GM12878 (cell line): Measurements from ENCODE around the gene CACNA1E. TPM values are rescaled to one million over a fixed set of nuclear protein-coding genes. Genes with fewer than 3 reads are reported as not detected.

Source experiments
- ATAC-seq: fragments of 200-7000 bp; cut with Tn5 transposase; 3 replicates; pipeline ENCODE4 v1.9.1; 2020; ENCODE audit warnings: mild to moderate bottlenecking, moderate library complexity
- BruUV-seq: library from RNA; stranded (reverse); fragments of 400-500 nt; replicated peaks from 2 replicates; lab custom pipeline; 2021; lab: Mats Ljungman, UMichigan
- CTCF ChIA-PET: fragments of 300-600 bp; sonication (Branson Sonifier 250); formaldehyde crosslinking; extraction: SDS; loops from one replicate; lab custom pipeline; 2021; ENCODE audit warnings: inconsistent platforms; lab: Yijun Ruan, JAX
- POLR2A ChIA-PET: fragments of 350-600 bp; formaldehyde crosslinking; extraction: SDS; loops from one replicate; lab custom pipeline; 2021; ENCODE audit warnings: inconsistent platforms; lab: Charles Lee
- RAD21 ChIA-PET: fragments of 300-600 bp; sonication (Branson Sonifier 250); formaldehyde crosslinking; loops from one replicate; lab custom pipeline; 2023; ENCODE audit warnings: antibody characterized with exemption; ENCODE audit not compliant: unreplicated experiment; lab: Charles Lee
- SMC1A ChIA-PET: fragments of 300-600 bp; sonication (Branson Sonifier 250); formaldehyde crosslinking; loops from one replicate; lab custom pipeline; 2023; ENCODE audit not compliant: unreplicated experiment, uncharacterized antibody; lab: Charles Lee
- DNase-seq: peaks from one replicate; pipeline ENCODE4 v3.0.0-alpha.2; 2011; ENCODE audit warnings: low read depth, low spot score
- FAIRE-seq: peaks from 3 replicates; lab custom pipeline; 2011; peaks lifted over from hg19 to GRCh38; lab: Jason Lieb, UNC
- H2AFZ ChIP-seq: 2 replicates; pipeline ENCODE4 v1.6.0; 2011; ENCODE audit warnings: low read depth, low read length, control low read depth; ENCODE audit not compliant: control insufficient read depth
- H3K27ac ChIP-seq: 2 replicates; pipeline ENCODE4 v1.5.1; 2011; ENCODE audit warnings: control low read depth; ENCODE audit not compliant: control insufficient read depth, insufficient read depth
- H3K27me3 ChIP-seq, 2 experiments: replicated peaks in 1 of 2; 2 replicates each; pipeline versions ENCODE4 v1.6.0 to v1.6.1; 2011; ENCODE audit warnings: low read length in 1 of 2; ENCODE audit not compliant: control insufficient read depth in 2 of 2, insufficient read depth in 2 of 2
- H3K36me3 ChIP-seq, 2 experiments: 2 replicates each; pipeline ENCODE4 v1.5.1; 2011; ENCODE audit warnings: low read length in 1 of 2; ENCODE audit not compliant: control insufficient read depth in 2 of 2, insufficient read depth in 2 of 2
- H3K4me1 ChIP-seq: 2 replicates; pipeline ENCODE4 v1.6.1; 2011; ENCODE audit warnings: mild to moderate bottlenecking, low read length, moderate library complexity, mixed read lengths; ENCODE audit not compliant: control insufficient read depth, insufficient read depth
- H3K4me2 ChIP-seq: 2 replicates; pipeline ENCODE4 v1.6.0; 2011; ENCODE audit warnings: control low read depth; ENCODE audit not compliant: control insufficient read depth, insufficient read depth
- H3K4me3 ChIP-seq: fragments of 200-600 bp; sonication (generic); 2 replicates; pipeline ENCODE4 v1.5.1; 2016
- H3K79me2 ChIP-seq: 2 replicates; pipeline ENCODE4 v1.6.0; 2011; ENCODE audit warnings: low read length; ENCODE audit not compliant: control insufficient read depth, insufficient read depth
- H3K9ac ChIP-seq: 2 replicates; pipeline ENCODE4 v1.8.0; 2011; ENCODE audit warnings: low read length, control low read depth, mixed read lengths; ENCODE audit not compliant: control insufficient read depth, insufficient read depth
- H3K9me3 ChIP-seq: replicated peaks from 3 replicates; pipeline ENCODE4 v1.5.1; 2011; ENCODE audit warnings: mild to moderate bottlenecking, low read length; ENCODE audit not compliant: control insufficient read depth, insufficient read depth
- H4K20me1 ChIP-seq: 2 replicates; pipeline ENCODE4 v1.6.0; 2011; ENCODE audit not compliant: control insufficient read depth, insufficient read depth
- BACH1 ChIP-seq: fragments of 450-650 bp; IDR thresholded peaks from 2 replicates; pipeline ENCODE4 v1.6.1; 2017; ENCODE audit warnings: mild to moderate bottlenecking, borderline replicate concordance
- CBFB ChIP-seq: IDR thresholded peaks from 2 replicates; pipeline ENCODE4 v1.6.1; 2016; ENCODE audit warnings: antibody characterized with exemption, low read depth
- EP300 ChIP-seq, 2 experiments: fragments of 150-350 bp in 1 of 2; IDR thresholded peaks; 2 replicates each; pipeline ENCODE4 v1.6.1; 2011 to 2012; ENCODE audit warnings: low read depth in 2 of 2, low read length in 2 of 2, borderline replicate concordance in 1 of 2, improper control_type of control experiment in 1 of 2, inconsistent platforms in 1 of 2; ENCODE audit not compliant: control insufficient read depth in 1 of 2
- KDM1A ChIP-seq: fragments of 200-600 bp; sonication (generic); IDR thresholded peaks from 2 replicates; pipeline ENCODE4 v1.6.1; 2016; ENCODE audit warnings: borderline replicate concordance
- NFYB ChIP-seq: IDR thresholded peaks from 2 replicates; pipeline ENCODE4 v1.6.1; 2011; ENCODE audit warnings: low read depth, mild to moderate bottlenecking, low read length, improper control_type of control experiment, moderate library complexity; ENCODE audit not compliant: insufficient read depth
- POLR2AphosphoS2 ChIP-seq: IDR thresholded peaks from 2 replicates; pipeline ENCODE4 v1.6.1; 2011; ENCODE audit warnings: low read depth, mild to moderate bottlenecking, low read length, improper control_type of control experiment, moderate library complexity
- SREBF1 ChIP-seq: IDR thresholded peaks from 2 replicates; pipeline ENCODE4 v1.6.1; 2012; ENCODE audit warnings: mild to moderate bottlenecking, low read length
- SUPT20H ChIP-seq: IDR thresholded peaks from 2 replicates; pipeline ENCODE4 v1.6.1; 2011; ENCODE audit warnings: low read depth, mild to moderate bottlenecking, low read length, moderate library complexity, borderline replicate concordance; ENCODE audit not compliant: control insufficient read depth
- ZZZ3 ChIP-seq: IDR thresholded peaks from 2 replicates; pipeline ENCODE4 v1.6.1; 2011; ENCODE audit warnings: low read depth; ENCODE audit not compliant: control insufficient read depth, insufficient read length
- WGBS: methylation state at CpG from one replicate; pipeline ENCODE4 v1.1.6; 2016; ENCODE audit warnings: low lambda C conversion rate; ENCODE audit not compliant: insufficient replicate concordance, insufficient coverage; ENCODE audit errors: missing lambda C conversion rate; 5-methylcytosine and 5-hydroxymethylcytosine counted together
- in situ Hi-C: fragments of 300-500 bp; cut with MboI; formaldehyde crosslinking; loops from 9 replicates; pipeline ENCODE4 v1.14.3; 2018; ENCODE audit warnings: mixed read lengths
- intact Hi-C: fragments of 100-400 bp; cut with micrococcal nuclease; formaldehyde crosslinking; loops from one replicate; pipeline ENCODE4 v1.14.2; 2022; ENCODE audit not compliant: unreplicated experiment
- polyA plus RNA-seq, 11 experiments: library from polyadenylated mRNA; depleted of rRNA in 4 of 11; unstranded in 6 of 11; stranded (reverse) in 5 of 11; fragments of >200 nt; fragmentation: Nextera tagmentation in 4 of 11; fragmentation: Illumina TruSeq in 1 of 11; extraction: Ambion mirVana in 4 of 11; extraction: Trizol in 1 of 11; gene quantifications; 1 replicate in 1 of 11; 2 replicates in 10 of 11; pipeline versions ENCODE4 v1.2.1 to v1.2.3, GENCODE V29; 2011 to 2016; ENCODE audit warnings: inconsistent platforms in 2 of 11, missing spikeins in 2 of 11, low read depth in 1 of 11
- total RNA-seq, 4 experiments: library from RNA; depleted of rRNA in 3 of 4; stranded (reverse); fragments of >200 nt in 3 of 4; fragmentation: Illumina TruSeq in 1 of 4; extraction: Trizol in 1 of 4; gene quantifications; 2 replicates each; pipeline versions ENCODE4 v1.2.1 to v1.2.3, GENCODE V29; 2013 to 2021
- TF ChIP-seq, protein P1 (sequence below): IDR thresholded peaks from 2 replicates; pipeline ENCODE4 v1.6.1; 2012; ENCODE audit warnings: improper control_type of control experiment, low read depth, low read length; ENCODE audit not compliant: insufficient replicate concordance
- TF ChIP-seq, protein P2 (sequence below): IDR thresholded peaks from 2 replicates; pipeline ENCODE4 v1.6.1; 2011; ENCODE audit warnings: mild to moderate bottlenecking, low read depth, low read length, moderate library complexity; ENCODE audit not compliant: insufficient replicate concordance
- TF ChIP-seq, protein P3 (sequence below): fragments of 450-650 bp; formaldehyde crosslinking; IDR thresholded peaks from 2 replicates; pipeline ENCODE4 v1.4.0; 2022; ENCODE audit warnings: mild to moderate bottlenecking, moderate library complexity

Gene CACNA1E
- total and polyA plus RNA-seq, 10 of the 15 experiments (the other 5 are each of a cell fraction or from before 2014, with no cell fraction given) = 0.57 to 22.0 (median 8.5) TPM

DNA sequence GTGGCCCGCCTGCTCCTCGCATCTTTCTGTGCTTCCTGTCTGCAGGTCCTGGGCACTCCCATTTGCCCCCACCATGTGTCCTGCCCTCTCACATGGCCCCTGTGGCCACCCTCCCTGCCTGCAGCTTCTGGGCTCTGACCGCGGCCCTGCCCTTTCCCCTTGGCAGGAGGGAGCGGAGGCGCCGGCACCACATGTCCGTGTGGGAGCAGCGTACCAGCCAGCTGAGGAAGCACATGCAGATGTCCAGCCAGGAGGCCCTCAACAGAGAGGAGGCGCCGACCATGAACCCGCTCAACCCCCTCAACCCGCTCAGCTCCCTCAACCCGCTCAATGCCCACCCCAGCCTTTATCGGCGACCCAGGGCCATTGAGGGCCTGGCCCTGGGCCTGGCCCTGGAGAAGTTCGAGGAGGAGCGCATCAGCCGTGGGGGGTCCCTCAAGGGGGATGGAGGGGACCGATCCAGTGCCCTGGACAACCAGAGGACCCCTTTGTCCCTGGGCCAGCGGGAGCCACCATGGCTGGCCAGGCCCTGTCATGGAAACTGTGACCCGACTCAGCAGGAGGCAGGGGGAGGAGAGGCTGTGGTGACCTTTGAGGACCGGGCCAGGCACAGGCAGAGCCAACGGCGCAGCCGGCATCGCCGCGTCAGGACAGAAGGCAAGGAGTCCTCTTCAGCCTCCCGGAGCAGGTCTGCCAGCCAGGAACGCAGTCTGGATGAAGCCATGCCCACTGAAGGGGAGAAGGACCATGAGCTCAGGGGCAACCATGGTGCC, 249.1 kb downstream of the CACNA1E start:
- in situ Hi-C loops = no loop called here
- Histone ChIP-seq H3K4me2 (no peak overlapping the region), H3K36me3 (peaks cover 0 to 4% of the 10 kb centered on the region in 2 experiments; a peak in 3 of 4 replicates), H3K4me1 (no peaks in the 10 kb centered on the region), H3K9me3 (no peaks in the 10 kb centered on the region), H3K27ac (no peak overlapping the region), H2AFZ (no peak overlapping the region), H4K20me1 (no peaks in the 10 kb centered on the region), H3K79me2 (no peaks in the 10 kb centered on the region), H3K9ac (no peak overlapping the region), H3K4me3 (no peak overlapping the region), H3K27me3 (no peaks in the 10 kb centered on the region)
- WGBS = 89% methylated on average over 31 of the region's 31 CpGs
- FAIRE-seq (no peak), ATAC-seq (no peak), DNase-seq (no peak)
- no TSS peak for BruUV-seq
- SMC1A ChIA-PET = interaction anchor here (1.1 kb wide), 1 partner anchor 31 kb away, joined by 3 read pairs; no protein-coding TSS in a partner anchor
- CTCF ChIA-PET = no interaction called here
- RAD21 ChIA-PET = no interaction called here
- intact Hi-C loops = no loop called here
- POLR2A ChIA-PET = no interaction called here
- TF ChIP-seq SREBF1 = no peak
- TF ChIP-seq, protein P1, sequence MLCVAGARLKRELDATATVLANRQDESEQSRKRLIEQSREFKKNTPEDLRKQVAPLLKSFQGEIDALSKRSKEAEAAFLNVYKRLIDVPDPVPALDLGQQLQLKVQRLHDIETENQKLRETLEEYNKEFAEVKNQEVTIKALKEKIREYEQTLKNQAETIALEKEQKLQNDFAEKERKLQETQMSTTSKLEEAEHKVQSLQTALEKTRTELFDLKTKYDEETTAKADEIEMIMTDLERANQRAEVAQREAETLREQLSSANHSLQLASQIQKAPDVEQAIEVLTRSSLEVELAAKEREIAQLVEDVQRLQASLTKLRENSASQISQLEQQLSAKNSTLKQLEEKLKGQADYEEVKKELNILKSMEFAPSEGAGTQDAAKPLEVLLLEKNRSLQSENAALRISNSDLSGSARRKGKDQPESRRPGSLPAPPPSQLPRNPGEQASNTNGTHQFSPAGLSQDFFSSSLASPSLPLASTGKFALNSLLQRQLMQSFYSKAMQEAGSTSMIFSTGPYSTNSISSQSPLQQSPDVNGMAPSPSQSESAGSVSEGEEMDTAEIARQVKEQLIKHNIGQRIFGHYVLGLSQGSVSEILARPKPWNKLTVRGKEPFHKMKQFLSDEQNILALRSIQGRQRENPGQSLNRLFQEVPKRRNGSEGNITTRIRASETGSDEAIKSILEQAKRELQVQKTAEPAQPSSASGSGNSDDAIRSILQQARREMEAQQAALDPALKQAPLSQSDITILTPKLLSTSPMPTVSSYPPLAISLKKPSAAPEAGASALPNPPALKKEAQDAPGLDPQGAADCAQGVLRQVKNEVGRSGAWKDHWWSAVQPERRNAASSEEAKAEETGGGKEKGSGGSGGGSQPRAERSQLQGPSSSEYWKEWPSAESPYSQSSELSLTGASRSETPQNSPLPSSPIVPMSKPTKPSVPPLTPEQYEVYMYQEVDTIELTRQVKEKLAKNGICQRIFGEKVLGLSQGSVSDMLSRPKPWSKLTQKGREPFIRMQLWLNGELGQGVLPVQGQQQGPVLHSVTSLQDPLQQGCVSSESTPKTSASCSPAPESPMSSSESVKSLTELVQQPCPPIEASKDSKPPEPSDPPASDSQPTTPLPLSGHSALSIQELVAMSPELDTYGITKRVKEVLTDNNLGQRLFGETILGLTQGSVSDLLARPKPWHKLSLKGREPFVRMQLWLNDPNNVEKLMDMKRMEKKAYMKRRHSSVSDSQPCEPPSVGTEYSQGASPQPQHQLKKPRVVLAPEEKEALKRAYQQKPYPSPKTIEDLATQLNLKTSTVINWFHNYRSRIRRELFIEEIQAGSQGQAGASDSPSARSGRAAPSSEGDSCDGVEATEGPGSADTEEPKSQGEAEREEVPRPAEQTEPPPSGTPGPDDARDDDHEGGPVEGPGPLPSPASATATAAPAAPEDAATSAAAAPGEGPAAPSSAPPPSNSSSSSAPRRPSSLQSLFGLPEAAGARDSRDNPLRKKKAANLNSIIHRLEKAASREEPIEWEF = no peak
- TF ChIP-seq, protein P2, sequence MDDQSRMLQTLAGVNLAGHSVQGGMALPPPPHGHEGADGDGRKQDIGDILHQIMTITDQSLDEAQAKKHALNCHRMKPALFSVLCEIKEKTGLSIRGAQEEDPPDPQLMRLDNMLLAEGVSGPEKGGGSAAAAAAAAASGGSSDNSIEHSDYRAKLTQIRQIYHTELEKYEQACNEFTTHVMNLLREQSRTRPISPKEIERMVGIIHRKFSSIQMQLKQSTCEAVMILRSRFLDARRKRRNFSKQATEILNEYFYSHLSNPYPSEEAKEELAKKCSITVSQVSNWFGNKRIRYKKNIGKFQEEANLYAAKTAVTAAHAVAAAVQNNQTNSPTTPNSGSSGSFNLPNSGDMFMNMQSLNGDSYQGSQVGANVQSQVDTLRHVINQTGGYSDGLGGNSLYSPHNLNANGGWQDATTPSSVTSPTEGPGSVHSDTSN = no peak
- TF ChIP-seq EP300 (IDR thresholded peaks at IDR 0.05; ENCODE audit: borderline replicate concordance in 1 of 2, control insufficient read depth in 1 of 2, low read depth in 2 of 2, low read length in 2 of 2) = no peak
- no peak for TF ChIP-seq SUPT20H
- TF ChIP-seq KDM1A = no peak
- TF ChIP-seq, protein P3, sequence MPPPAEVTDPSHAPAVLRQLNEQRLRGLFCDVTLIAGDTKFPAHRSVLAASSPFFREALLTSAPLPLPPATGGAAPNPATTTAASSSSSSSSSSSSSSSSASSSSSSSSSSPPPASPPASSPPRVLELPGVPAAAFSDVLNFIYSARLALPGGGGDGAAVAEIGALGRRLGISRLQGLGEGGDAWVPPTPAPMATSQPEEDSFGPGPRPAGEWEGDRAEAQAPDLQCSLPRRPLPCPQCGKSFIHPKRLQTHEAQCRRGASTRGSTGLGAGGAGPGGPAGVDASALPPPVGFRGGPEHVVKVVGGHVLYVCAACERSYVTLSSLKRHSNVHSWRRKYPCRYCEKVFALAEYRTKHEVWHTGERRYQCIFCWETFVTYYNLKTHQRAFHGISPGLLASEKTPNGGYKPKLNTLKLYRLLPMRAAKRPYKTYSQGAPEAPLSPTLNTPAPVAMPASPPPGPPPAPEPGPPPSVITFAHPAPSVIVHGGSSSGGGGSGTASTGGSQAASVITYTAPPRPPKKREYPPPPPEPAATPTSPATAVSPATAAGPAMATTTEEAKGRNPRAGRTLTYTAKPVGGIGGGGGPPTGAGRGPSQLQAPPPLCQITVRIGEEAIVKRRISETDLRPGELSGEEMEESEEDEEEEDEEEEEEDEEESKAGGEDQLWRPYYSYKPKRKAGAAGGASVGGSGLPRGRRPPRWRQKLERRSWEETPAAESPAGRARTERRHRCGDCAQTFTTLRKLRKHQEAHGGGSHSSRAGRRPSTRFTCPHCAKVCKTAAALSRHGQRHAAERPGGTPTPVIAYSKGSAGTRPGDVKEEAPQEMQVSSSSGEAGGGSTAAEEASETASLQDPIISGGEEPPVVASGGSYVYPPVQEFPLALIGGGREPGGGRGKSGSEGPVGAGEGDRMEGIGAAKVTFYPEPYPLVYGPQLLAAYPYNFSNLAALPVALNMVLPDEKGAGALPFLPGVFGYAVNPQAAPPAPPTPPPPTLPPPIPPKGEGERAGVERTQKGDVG (CRISPR knock-in tag) = no peak
- no peak for TF ChIP-seq BACH1
- no peak for TF ChIP-seq ZZZ3
- TF ChIP-seq NFYB = no peak
- TF ChIP-seq POLR2AphosphoS2 = no peak
- TF ChIP-seq CBFB = no peak
